ENCODE results near the gene RGS11.
"Not testable (repeated sequence)": the region's sequence is repeated elsewhere in the genome, so short reads cannot be mapped to it uniquely, and the experiment has no call there.

RGS11 gene

DNA sequence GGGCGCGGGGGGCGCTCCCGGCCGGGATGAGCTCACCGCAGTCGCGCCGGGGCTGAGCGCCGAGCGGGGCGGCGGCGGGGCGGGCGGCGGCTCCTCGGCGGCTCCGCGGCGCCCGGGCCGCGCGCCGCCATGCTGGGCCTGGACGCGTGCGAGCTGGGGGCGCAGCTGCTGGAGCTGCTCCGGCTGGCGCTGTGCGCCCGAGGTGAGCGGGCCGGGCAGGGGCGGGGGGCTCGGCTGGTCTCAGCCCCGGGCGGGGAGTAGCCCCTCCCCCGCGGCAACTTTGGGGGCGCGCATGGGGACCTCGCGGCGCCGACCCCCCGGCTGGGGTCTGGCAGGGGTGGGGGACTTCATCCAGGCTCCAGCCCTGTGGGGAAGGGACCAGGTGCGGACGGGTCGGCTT lies 4.8 kb upstream of the RGS11 start, which contains the start of gene ARHGDIG:
Gene ARHGDIG (plus strand): TSS at position 40 of the 400 bp plus-strand sequence. CDS start 90 bp downstream, at position 130.
- DNase-seq (ENCODE audit: low read depth in 2 of 2) = no peak

DNA sequence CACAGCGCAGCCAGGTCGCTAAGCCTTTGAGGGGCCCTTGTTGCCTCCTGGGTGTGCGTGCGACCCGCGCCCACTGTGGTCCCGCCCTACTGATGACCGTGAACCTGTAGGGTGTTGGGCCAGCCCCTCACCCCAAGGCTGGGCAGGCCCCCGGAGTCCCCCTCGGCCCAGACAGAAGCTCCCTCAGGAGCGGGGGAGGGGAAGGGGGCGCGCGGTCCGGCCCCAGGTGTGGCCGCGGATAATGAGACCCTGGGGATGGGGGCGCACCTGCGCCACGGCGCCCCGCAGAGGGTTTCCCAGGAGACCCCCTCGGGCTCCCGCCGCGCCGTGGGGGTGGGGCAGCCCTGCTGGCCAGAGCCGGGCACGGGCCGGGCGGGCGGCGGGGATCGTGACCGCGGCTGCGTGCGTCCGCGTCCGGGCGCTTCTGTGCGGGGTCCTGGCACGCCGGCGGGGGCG lies 4.3 kb upstream of the RGS11 start:
- no peak for DNase-seq (ENCODE audit: low read depth in 2 of 2)

DNA sequence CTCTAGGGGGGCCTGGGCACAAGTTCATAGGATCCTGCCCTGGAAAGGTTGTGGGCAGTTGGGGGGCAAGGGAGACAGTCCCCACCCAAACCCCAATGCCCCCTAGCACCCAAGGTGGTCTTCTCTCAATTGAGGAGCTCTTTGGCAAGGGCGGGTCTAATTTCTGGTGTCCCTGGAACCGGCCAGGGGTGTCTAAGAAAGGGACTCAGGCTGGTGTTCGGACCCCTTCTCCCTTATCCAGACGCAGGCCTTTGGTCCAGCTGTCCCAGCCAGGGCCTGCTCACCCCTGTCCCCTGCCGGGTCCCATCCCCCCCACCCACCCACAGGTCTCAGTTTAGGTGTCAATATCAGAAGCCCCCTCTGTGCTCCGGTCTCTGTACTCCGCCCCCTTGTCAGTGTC lies 3.8 kb upstream of the RGS11 start:
- no peak for DNase-seq (ENCODE audit: low read depth in 2 of 2)

DNA sequence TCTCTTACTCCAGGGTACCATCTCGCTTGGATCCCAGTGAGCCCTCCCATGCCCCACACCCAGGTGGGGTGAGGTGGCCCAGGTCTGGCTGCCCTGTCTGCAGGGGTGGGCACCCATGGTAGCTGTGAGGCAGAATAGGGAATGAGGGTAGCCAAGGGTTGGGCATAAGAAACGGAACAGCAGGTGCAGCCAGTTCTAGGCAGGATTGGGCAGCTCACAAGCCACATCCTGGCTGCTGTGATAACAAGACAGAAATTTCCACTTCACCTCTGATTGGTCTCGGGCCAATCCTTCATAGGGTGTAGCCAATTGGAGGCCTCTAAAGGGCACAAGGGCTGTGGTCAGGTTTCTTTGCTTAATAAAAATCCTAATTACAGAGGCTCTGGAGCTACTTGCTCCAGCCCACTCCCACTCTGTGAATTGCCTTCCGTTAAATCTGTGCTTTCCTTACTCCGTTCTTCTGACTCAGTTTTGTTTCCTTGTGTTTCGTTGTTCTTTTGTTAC lies 3.2 kb upstream of the RGS11 start:
- no peak for DNase-seq (ENCODE audit: low read depth in 2 of 2)

DNA sequence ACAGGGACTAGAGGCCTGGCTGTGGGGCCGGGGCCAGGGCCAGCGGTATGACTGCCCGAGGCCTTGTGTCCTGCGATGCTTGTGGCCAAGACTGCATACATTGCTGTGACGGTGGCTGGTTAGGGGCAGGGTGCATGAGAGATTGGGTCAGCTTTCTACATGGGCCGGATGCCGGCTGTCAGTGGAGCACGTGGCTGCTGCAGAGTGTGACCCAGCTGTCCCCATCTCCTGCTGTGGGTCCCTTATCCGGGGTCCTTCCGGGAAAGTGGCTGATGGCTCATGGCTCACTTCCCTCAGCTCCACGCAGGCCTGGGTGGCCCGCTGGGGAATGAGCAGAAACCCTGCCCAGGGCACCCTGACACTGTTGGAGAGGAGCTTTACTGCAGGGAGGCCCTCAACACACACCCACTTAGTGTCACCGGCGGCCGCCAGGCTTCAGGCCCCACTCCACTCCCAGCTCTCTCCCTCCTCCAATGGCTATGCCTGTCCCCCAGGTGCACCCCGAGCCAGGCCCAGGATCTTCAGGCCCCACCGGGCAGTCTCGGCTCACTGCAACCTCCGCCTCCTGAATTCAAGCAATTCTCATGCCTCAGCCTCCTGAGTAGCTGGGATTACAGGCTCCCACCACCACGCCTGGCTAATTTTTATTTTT lies 808 bp upstream of the RGS11 start:
- no peak for DNase-seq (ENCODE audit: low read depth in 2 of 2)

DNA sequence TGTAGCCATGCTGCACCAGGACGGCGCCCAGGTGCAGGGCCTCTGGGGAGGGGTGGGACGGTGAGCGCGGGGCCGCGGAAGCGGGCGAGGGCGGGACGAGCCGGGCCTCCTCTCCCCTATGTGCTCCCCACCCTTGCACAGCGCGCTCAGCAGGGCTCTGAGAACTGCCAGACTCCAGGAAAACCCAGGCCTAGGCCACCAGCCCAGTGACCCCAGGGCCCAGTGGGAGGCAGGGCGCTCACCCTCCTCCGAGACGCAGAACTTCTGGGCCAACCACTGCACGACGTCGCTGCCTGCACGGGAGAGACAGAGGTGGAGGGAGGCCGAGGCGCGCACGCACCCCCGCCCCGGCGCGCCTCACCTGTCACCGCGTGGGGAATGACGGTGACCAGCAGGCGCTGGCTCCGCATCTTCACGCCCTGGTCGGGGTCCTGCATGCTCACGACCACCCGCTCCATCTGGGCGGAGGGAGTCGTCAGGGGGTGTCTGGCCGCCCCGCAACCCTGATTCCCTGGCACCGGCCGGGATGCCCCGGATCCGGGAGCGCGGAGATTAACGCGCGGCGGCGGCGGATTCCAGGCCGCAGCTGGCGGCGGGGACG lies 603 bp downstream of the RGS11 start:
- no peak for DNase-seq (ENCODE audit: low read depth in 2 of 2)

DNA sequence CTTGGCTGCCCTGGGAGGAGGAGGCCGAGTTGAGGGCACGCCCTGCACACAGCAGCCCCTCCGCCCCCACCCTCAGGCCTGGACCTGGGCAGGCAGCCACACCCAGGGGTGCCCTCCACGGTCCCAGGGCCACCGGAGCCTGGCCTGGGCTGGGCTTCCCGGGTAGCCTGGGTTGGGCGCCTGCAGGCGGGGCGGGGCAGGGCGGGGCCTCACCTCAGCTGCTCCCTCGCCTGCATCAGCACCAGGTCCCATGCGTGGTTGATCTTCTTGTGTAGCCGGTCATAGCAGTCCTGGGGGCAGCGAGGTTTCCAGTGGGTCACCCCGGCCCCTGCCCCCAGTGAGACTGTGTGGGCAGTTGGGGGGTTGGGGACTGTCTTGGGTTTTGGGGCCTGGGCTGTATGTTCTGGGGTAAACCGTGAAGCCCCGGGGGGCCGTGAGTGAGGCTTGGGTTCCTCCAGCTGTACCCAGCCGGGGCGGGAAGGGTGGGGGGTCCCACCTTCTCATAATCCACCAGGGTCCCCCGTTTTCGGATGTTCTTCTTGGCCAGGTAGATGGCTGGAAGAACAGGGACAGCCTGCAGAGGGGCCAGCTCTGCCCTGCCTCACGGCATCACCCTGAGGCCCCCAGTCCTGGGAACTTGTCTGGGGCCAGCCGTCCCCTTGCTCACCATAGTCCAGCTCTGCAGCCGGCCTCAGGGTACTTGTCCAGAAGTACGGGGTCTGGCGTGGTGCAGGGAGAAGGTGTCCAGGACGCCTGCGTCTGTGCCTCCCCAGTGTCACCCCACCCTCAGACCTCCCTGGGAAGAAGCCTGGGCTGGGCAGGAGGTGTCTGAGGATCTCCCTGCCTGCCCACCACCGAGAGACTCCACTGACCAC lies 2.0 kb downstream of the RGS11 start:
- DNase-seq (ENCODE audit: low read depth in 2 of 2) = no peak

DNA sequence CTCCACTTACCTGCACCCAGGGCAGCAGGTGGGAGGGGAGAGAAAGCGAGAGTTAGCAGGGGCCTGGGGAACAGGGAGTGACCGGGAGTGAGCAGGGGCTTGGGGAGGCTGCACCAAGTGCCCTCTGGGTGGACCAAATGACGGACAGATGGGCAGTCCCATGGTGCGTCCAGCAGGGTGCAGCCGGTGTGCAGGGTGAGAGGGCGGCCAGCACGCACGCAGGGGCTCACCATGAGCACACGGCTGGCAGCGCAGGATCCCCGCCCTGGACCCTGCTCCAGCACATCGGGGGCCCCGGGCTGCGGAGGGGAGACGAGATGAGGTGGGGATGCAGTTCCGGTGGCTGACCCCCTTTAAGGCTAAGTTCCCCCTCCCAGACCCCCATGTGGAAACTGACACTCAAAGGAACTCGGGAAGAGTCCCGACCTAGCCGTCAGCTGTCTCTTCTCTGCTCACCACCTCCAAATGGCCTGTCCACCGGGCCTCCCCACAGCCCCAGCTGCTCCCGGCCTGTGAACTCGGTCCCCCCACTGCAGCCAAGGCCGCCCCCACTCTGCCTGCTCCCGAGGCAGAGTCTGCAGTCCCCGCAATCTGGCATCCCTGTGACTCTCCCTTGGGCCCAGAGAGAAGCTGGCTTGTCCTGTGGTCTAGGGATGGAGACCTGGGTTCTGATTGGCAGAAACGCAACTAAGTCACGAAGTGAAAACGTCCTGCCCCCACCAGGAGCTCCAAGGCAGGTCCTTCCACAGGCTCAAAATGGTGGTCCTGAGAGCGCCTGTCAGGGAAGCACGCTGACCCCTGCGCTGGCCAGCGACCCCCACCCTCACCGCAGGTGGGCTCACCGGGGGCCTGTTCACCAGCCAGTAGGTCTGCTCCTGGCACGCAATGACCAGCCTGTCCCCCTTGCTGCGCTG lies 2.9 kb downstream of the RGS11 start:
- DNase-seq (ENCODE audit: low read depth in 2 of 2) = no peak

DNA sequence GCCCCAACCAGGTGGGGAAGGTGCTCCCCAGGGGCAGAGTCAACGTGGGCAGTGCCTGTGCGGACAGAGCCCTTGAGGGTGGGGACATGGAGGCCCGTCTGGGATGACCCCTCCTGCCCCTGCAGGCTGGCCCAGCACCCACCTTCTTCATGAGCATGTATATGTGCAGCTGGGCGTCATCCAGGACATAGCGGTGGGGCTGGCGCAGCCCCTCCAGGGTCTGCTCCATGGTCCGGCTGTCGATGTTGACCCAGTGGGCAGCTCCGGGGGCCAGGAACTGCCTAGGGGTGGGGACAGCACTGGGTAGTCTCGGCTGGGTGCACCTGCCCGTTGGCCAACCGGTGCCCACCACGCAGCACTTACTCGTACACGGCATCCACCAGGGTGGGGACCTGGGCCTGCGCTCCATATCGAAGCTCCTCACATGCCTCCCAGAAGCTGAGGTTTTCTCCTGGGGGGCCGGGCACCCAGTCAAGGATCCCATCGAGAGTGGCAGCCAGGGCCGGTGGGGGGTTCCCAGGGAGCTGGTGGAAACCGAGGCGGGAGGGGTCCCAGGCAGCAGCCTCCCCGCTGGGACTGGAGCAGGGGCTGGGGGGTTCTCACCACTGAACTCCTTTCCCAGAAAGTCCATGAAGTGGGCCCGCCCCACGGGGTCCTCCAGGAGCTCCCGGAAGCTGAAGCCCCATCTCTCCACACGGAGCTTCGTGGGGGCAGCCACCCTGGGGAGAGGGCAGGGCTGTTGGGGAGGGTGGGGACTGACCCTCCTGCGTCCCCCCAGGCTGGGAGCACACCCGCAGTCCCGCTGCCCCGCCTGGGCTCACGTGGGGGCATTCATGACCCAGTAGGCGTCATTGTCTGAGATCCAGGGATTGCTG lies 5.1 kb downstream of the RGS11 start:
- DNase-seq (ENCODE audit: low read depth in 2 of 2) = no peak

DNA sequence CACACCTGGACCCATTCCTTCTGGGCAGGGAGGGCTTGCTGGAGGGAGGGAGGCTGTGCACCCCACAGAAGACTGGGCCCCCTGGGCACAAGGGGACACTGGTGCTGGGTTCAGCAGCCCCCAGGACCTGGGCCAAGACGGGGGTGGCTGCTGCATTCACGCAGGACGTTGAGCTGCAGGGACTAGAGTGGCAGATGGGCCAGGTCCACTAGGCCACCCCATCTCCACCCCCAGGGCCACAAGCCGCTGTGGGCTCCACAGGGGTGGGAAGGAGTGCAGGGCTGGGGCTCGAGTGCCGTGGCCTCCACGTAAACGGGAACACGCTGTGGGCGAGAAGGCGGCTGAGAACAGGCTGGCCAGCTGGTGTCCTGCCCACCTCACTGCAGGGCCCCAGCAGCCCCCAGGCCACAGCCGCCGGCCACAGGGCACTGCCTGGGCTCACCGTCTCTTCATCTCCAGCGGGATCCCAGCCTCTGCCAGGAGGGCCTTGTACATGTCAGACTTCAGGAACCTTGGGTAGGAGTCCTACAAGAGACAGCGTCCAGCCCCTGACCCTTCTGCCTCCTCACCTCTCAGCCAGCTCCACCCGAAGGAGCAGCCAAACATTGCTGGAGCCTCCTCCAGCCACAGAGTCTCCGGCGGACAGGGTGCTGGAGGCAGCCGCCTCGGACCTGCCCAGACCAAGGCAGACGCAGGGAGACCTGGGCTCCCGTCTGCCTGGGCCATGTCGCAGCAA lies 6.5 kb downstream of the RGS11 start:
- no peak for DNase-seq (ENCODE audit: low read depth in 2 of 2)

DNA sequence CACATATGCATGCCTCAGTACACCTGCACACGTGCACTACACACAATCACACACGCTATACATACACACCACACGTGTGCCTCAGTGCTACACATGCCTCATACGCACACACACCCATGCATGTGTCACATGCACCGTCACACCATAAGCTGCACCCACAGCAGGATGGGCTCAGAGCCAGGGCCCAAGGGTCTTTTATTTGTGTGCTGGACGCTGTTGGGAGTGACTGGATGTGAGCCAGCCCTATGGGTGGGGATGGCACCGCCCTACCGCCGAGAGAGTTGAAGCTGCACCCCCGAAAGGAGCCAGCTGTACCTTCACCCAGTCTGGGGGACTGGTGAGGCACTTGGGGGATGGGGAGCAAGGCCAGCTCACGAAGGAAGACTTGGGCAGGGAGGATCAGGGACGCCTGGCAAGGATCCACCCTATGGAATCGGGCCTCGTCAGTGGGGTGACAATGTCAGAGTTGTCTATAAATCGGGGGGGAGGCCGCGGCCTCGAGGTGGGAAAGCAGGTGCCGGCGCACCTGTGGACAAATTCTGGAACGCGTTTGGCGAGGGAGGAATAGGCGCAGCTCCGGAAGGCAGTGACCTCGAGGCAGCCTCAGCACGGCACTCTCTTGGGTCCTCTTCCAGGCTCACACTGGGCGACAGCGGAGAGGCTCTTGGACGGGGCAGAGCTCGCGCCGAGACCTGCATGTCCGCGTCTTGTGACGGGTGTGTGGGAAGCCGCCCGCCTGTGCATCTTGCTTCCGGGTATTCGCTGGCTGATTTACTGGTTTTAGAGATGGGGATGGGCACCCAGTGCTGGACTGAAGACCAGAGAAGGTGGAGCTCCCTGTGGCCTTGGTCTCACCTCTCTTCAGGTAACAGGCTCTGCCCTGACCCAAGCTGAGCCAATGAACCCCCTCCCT lies 7.3 kb downstream of the RGS11 start:
- no peak for DNase-seq (ENCODE audit: low read depth in 2 of 2)

DNA sequence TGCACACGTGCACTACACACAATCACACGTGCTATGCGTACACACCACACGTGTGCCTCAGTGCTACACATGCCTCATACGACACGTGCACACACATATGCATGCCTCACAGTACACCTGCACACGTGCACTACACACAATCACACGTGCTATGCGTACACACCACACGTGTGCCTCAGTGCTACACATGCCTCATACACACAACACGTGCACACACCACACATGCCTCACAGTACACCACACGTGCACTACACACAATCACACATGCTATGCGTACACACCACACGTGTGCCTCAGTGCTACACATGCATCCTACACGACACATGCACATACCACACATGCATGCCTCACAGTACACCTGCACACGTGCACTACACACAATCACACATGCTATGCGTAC lies 8.2 kb downstream of the RGS11 start:
- not testable (repeated sequence) for DNase-seq (ENCODE audit: low read depth in 2 of 2)

DNA sequence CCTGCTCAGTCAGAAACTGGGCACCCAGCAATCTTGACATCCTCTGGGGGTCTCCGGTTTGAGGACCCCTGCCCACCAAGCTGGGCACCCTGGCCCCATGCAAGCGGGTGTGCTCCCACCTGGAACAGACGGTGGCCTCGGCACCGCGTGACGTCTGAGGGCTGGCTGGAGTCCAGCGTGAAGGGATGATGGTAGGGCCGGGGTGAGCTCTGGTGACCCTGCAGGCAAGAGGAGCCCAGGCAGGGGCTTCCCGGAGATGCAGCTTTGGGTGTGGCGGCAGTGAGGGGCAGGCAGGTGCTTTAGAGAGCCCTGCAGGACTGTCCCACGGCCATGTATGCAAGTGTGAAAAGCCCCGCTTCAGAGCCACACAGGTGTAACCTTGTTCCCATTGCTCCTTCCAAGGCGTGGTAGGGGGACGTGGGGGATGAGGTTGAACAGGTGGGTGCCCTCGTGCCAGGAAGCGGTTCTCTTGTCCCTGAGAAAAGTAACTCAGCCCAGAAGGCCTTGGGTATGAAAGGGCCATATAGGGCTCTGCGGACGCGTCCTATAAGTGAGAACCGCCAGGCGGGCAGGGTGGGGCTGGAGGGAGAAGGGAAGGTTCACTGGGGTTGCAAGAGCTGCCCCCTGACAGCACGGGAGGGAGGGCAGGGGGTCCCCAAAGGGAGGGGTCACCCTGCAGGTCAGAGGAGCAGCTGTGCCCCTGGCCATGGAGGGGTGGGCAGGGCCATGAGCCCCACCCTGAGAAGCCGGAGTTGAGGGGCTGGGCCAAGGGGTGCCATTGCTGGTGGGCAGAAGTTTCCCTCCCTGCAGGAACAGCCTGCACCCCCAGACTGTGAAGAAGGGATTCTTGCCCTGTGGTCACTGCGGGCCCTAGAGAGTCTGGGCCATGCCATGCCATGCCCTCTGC lies 9.2 kb downstream of the RGS11 start:
- DNase-seq (ENCODE audit: low read depth in 2 of 2) = no peak

DNA sequence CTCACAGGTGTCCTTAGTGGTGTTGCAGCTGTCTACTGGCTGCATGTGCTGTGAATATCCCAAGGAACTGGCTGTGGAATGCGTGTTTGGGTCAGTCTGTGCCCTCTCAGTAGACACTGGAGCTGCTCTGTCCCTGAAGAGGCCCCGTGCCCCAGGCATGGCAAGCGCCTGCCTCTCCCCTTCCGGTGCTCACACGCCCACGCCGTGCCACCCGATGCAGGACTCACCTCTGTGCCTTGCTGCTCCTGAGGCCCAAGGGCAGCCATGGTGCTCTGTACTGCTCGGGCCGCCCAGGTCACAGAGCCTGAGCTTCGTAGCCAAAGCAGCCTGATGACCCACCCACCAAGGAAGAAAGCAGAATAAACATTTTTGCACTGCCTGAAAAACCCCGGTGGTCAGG lies 10.0 kb downstream of the RGS11 start:
- no peak for DNase-seq (ENCODE audit: low read depth in 2 of 2)

DNA sequence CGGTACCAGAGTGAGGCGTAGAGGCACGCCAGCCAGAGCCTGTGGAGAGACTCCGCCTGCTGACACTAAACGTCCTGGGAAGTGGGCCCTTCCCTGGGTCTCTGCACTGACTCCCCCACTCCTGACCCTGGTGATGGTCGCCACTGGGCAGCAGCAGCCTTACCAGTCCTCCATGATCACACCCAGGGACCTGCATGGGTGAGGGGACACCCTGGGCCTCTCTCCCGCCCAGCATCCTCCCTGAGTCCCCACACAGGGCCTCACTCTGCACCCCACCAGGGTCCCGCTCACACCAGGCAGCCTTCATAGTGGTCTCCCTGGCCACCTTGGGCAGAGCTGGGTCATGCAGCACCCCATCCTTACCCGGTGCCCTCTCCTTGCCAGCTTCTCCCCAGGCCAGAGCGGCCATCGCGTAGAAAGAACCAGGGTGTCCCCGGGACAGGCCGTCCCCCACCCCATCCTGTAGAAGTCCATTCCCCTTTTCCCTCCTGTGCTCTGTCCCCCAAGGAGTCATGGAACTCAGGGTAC lies 10.7 kb downstream of the RGS11 start:
- DNase-seq (ENCODE audit: low read depth in 2 of 2) = no peak

DNA sequence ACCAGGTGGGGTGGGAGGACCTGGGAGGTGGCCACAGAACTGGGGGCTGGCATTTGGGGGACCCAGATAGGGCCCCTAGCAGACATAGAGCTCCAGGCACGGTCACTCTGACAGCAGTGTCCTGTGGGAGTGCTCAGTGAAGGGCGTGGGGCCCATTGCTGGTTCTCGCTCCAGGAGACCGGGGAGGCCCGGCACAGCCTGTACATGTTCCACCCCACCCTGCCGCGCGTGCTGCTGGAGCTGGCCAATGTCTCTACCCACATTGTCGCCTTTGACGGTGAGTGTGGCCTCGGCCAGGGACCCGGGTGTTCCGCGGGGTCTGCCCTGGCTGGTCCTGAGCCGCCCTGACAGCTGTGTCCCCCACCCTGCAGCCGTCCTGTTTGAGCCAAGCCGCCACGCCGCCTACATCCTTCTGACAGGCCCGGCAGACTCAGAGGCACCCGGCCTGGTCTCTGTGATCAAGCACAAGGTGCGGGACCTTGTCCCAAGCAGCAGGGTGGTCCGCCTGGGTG lies 11.2 kb downstream of the RGS11 start:
- DNase-seq (ENCODE audit: low read depth in 2 of 2) = no peak

DNA sequence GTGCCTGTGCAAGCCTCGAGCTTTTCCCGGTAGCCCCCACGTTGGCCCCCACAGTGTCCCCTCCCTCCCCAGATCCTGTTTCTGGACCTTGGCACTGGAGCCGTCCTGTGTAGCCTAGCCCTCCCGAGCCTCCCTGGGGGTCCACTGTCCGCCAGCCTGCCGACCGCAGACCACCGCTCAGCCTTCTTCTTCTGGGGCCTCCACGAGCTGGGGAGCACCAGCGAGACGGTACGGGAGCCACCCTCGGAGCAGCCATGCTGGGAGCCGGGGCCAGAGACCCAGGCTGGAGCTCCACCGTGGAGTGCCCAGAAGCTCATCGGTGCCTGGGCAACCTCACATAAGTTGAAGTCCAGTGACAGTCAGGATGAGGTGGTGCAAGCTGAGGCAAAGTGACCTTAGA lies 11.8 kb downstream of the RGS11 start:
- DNase-seq (ENCODE audit: low read depth in 2 of 2) = no peak
